PC-9 (cell line): ENCODE measurements around the gene HMCES. TPM values are rescaled to one million over a fixed set of nuclear protein-coding genes. Genes with fewer than 3 reads are reported as not detected.

Experiments used
- BruUV-seq: library from RNA; stranded (reverse); fragments of 400-500 nt; replicated peaks from 2 replicates; lab custom pipeline; 2021; lab: Mats Ljungman, UMichigan
- CTCF ChIA-PET: fragments of 300-600 bp; sonication (Branson Sonifier 250); formaldehyde crosslinking; loops from one replicate; lab custom pipeline; 2022; ENCODE audit warnings: antibody characterized with exemption; lab: Charles Lee
- POLR2A ChIA-PET: fragments of 300-600 bp; sonication (Branson Sonifier 250); formaldehyde crosslinking; loops from one replicate; lab custom pipeline; 2022; ENCODE audit warnings: antibody characterized with exemption; ENCODE audit not compliant: unreplicated experiment; lab: Charles Lee
- DNase-seq, 2 experiments: peaks; one replicate each; pipeline versions ENCODE4 v3.0.0 to v3.0.0-alpha.2; 2015 to 2022; ENCODE audit warnings: mixed read lengths in 1 of 2
- H2AFZ ChIP-seq: fragments of 200-600 bp; sonication (generic); 2 replicates; pipeline ENCODE4 v1.8.1; 2017; ENCODE audit warnings: antibody characterized with exemption
- H3F3A ChIP-seq: fragments of 200-600 bp; sonication (generic); 2 replicates; pipeline ENCODE4 v1.8.1; 2017; ENCODE audit warnings: antibody characterized with exemption, mild to moderate bottlenecking, low read depth; ENCODE audit not compliant: insufficient read depth
- H3K27ac ChIP-seq: fragments of 200-600 bp; sonication (generic); 2 replicates; pipeline ENCODE4 v1.6.1; 2016; ENCODE audit warnings: mixed run types
- H3K27me3 ChIP-seq: fragments of 200-600 bp; sonication (generic); 2 replicates; pipeline ENCODE4 v1.6.1; 2016; ENCODE audit warnings: low read depth, mixed run types; ENCODE audit not compliant: insufficient read depth
- H3K36me3 ChIP-seq: fragments of 200-600 bp; sonication (generic); 2 replicates; pipeline ENCODE4 v1.6.1; 2016; ENCODE audit warnings: low read depth, mixed run types
- H3K4me1 ChIP-seq: fragments of 200-600 bp; sonication (generic); replicated peaks from 2 replicates; pipeline ENCODE4 v1.6.1; 2016; ENCODE audit warnings: mixed run types; ENCODE audit not compliant: insufficient read depth
- H3K4me2 ChIP-seq: fragments of 200-600 bp; sonication (generic); 2 replicates; pipeline ENCODE4 v1.6.1; 2017; ENCODE audit warnings: mixed run types
- H3K4me3 ChIP-seq: fragments of 200-600 bp; sonication (generic); 2 replicates; pipeline ENCODE4 v1.6.1; 2016; ENCODE audit warnings: mixed run types
- H3K79me2 ChIP-seq: fragments of 200-600 bp; sonication (generic); 2 replicates; pipeline ENCODE4 v1.6.1; 2017; ENCODE audit warnings: low read depth, mixed run types
- H3K9me2 ChIP-seq: fragments of 200-600 bp; sonication (generic); 2 replicates; pipeline ENCODE4 v1.8.1; 2017; ENCODE audit warnings: mild to moderate bottlenecking; ENCODE audit not compliant: insufficient read depth
- H3K9me3 ChIP-seq: fragments of 200-600 bp; sonication (generic); 2 replicates; pipeline ENCODE4 v1.8.1; 2016; ENCODE audit warnings: low read depth; ENCODE audit not compliant: insufficient read depth
- H4K20me1 ChIP-seq: fragments of 200-600 bp; sonication (generic); 2 replicates; pipeline ENCODE4 v1.8.1; 2017; ENCODE audit not compliant: insufficient read depth
- EZH2 ChIP-seq: fragments of 200-600 bp; sonication (generic); IDR thresholded peaks from 2 replicates; pipeline ENCODE4 v1.8.0; 2017; ENCODE audit warnings: antibody characterized with exemption, low read depth
- intact Hi-C: fragments of 100-400 bp; cut with micrococcal nuclease; formaldehyde crosslinking; loops from one replicate; pipeline ENCODE4 v1.10.0; 2022; ENCODE audit not compliant: unreplicated experiment
- total RNA-seq: library from RNA; stranded (reverse); gene quantifications from 2 replicates; pipeline ENCODE4 v1.2.3, GENCODE V29; 2021
- TF ChIP-seq, protein P1 (sequence below): fragments of 200-600 bp; sonication (generic); conservative IDR thresholded peaks from 2 replicates; pipeline ENCODE4 v1.6.1; 2017; ENCODE audit warnings: mixed run types, antibody characterized with exemption, mild to moderate bottlenecking, moderate library complexity

HMCES gene
- total RNA-seq, 1 experiment from 2014 or later = 60.9 TPM

DNA sequence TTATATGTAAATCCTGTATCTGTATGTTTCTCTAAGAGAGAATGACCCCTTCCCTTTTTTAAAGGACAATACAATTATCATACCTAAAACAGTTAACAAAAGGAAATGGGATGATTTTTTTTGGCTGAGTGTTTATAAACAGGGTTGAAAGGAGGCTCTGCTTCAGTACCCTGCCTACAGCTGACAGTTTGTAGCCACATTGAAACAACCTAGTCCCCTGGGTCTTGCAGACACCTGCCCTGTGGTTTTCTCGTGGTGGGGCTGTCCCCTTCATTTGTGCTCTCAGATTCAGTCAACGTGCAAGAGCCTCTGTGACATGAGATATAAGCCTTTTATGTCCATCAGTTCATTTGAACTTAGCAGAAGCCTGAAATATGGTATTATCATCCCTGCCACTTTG is 2.3 kb upstream of the HMCES start:
- Histone ChIP-seq H3K4me2 (no peak overlapping the region), H2AFZ (no peak overlapping the region), H4K20me1 (0 out of 2 replicates have a peak, but pooled peaks cover 4% of the 10 kb centered on the region), H3K4me3 (no peak overlapping the region), H3K36me3 (peaks cover 29% of the 10 kb centered on the region), H3K4me1 (peaks cover 18% of the 10 kb centered on the region), H3K79me2 (peaks cover 11% of the 10 kb centered on the region; the same call in 1 of the 2 replicates), H3F3A (peaks cover 38% of the 10 kb centered on the region), H3K9me2 (no peaks in the 10 kb centered on the region), H3K27me3 (no peaks in the 10 kb centered on the region), H3K27ac (no peak overlapping the region), H3K9me3 (no peaks in the 10 kb centered on the region)
- no peak for TF ChIP-seq EZH2
- TF ChIP-seq, protein P1, sequence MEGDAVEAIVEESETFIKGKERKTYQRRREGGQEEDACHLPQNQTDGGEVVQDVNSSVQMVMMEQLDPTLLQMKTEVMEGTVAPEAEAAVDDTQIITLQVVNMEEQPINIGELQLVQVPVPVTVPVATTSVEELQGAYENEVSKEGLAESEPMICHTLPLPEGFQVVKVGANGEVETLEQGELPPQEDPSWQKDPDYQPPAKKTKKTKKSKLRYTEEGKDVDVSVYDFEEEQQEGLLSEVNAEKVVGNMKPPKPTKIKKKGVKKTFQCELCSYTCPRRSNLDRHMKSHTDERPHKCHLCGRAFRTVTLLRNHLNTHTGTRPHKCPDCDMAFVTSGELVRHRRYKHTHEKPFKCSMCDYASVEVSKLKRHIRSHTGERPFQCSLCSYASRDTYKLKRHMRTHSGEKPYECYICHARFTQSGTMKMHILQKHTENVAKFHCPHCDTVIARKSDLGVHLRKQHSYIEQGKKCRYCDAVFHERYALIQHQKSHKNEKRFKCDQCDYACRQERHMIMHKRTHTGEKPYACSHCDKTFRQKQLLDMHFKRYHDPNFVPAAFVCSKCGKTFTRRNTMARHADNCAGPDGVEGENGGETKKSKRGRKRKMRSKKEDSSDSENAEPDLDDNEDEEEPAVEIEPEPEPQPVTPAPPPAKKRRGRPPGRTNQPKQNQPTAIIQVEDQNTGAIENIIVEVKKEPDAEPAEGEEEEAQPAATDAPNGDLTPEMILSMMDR = no peak
- ChIA-PET CTCF (interaction anchor here (0.6 kb wide), 1 partner anchor 75 kb away, joined by 5 read pairs; no protein-coding TSS in a partner anchor), POLR2A (no interaction called here)
- no TSS peak for BruUV-seq
- intact Hi-C loops = loop anchor here (5.0 kb wide), 1 partner anchor 36 kb away; no protein-coding TSS in a partner anchor
- no peak for DNase-seq

DNA sequence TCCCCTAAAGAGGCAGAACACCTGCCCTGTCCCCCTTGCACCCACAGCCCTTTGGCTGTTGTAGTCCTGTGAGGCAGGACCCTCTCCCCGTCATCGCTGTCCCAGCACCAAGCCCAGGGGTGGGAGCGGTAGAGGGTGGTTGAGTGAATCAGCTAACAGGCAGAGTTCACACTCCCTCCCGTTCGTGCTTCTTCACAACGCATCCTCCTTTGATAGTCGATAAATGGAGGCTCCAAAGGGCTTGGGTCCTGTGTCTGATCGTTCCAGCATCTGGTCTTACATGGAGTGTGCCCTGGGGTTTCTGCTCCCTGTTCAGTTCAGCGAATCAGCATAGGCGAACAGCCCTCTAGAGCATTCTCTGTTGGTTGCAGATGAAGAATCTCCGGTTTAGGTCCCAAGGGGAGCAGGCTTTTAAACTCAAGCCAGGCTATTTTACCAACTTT is 820 bp upstream of the HMCES start:
- BruUV-seq = no TSS peak
- Histone ChIP-seq H3K4me2 (peak overlapping the region; percentile 89), H3K27me3 (no peaks in the 10 kb centered on the region), H3K9me3 (no peaks in the 10 kb centered on the region), H3K36me3 (peaks cover 24% of the 10 kb centered on the region; the same call in 1 of the 2 replicates), H4K20me1 (0 out of 2 replicates have a peak, but pooled peaks cover 4% of the 10 kb centered on the region), H3F3A (peaks cover 38% of the 10 kb centered on the region), H3K4me3 (peak overlapping the region; percentile 80; the same call in 1 of the 2 replicates), H3K4me1 (peaks cover 18% of the 10 kb centered on the region), H3K27ac (peak overlapping the region; percentile 58), H3K79me2 (peaks cover 11% of the 10 kb centered on the region; the same call in 1 of the 2 replicates), H3K9me2 (no peaks in the 10 kb centered on the region), H2AFZ (no peak overlapping the region)
- ChIA-PET POLR2A (interaction anchor here (0.7 kb wide), 1 partner anchor 149 kb away, joined by 3 read pairs; no protein-coding TSS in a partner anchor), CTCF (no interaction called here)
- no peak for TF ChIP-seq EZH2
- TF ChIP-seq, protein P1 = no peak
- DNase-seq = no peak
- intact Hi-C loops = loop anchor here (5.0 kb wide), 1 partner anchor 34 kb away; no protein-coding TSS in a partner anchor

DNA sequence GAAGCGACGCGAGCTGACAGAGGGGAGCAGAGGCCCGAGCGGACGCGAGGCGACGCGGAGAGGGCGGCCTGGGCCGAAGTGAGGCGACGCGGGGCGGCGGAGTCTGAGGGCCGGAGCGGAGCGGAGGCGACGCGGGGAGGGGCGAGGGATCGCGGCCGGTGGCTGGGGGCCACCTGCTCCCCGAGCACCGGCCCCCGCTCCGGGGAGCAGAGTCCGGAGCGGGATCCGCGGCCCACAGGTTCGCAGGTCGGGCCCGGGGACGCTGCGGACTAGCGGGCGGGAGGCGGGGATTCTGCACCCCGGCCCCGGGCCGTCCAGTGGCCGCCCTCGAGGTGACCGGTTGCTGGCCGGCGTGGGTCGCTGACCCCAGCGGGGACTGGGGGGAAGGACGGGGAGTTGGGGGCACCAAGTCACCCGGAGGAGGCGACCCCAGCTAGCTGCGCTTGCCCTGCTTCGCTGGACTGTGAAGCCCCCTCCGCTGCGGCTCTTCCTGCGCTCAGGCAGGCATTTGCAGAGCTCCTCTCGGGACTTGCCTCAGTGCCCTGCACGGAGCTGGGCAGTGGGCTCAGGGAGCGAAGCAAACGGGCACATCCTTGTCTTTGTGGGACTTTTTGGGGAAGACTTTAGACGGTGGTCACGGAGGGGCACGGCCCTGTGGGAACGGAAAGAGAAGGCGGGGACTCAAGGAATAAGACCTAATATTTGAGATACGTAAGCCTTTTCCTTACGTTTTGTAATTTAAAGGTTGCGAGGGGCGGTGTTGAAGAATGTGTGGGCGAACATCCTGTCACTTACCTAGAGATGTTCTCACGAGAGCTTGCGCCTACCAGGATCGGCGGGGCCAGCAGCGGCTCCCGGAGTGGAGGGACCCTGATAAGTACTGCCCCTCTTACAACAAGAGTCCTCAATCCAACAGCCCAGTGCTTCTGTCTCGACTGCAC is 566 bp downstream of the HMCES start:
- DNase-seq = peak; percentile 45 to 60
- H2AFZ ChIP-seq = peak overlapping the region; percentile 94
- POLR2A ChIA-PET = no interaction called here
- intact Hi-C loops = loop anchor here (5.0 kb wide), 1 partner anchor 33 kb away; no protein-coding TSS in a partner anchor
- no peak for TF ChIP-seq EZH2
- TF ChIP-seq, protein P1 = no peak
- BruUV-seq = TSS peak; percentile 24
- H3K79me2 ChIP-seq = peaks cover 11% of the 10 kb centered on the region; the same call in 1 of the 2 replicates
- no peaks in the 10 kb centered on the region for H3K27me3 ChIP-seq
- no peaks in the 10 kb centered on the region for H4K20me1 ChIP-seq
- no peaks in the 10 kb centered on the region for H3K9me2 ChIP-seq
- H3K27ac ChIP-seq = 0 out of 2 replicates have a peak overlapping the region, but pooled peaks have one; percentile 58
- H3K4me3 ChIP-seq = peak overlapping the region; percentile 80
- H3K9me3 ChIP-seq = no peaks in the 10 kb centered on the region
- peaks cover 22% of the 10 kb centered on the region; the same call in 1 of the 2 replicates for H3K36me3 ChIP-seq
- H3F3A ChIP-seq = peaks cover 32% of the 10 kb centered on the region
- peak overlapping the region; percentile 89 for H3K4me2 ChIP-seq
- peaks cover 18% of the 10 kb centered on the region for H3K4me1 ChIP-seq
- CTCF ChIA-PET = no interaction called here
